Transverse colon (tissue), 4 donors: Measurements from ENCODE around the gene IPO4. TPM values are rescaled to one million over a fixed set of nuclear protein-coding genes. Genes with fewer than 3 reads are reported as not detected.
"Not testable (repeated sequence)": the region's sequence is repeated elsewhere in the genome, so short reads cannot be mapped to it uniquely, and the experiment has no call there.

Experiments used
- DNase-seq: peaks from one replicate; pipeline ENCODE4 v3.0.0-alpha.2; 2019
- H3K27ac ChIP-seq, 4 donors: fragments of 200-600 bp; sonication (generic); 2 replicates each; pipeline ENCODE4 v1.5.1; 2016 to 2018; ENCODE audit warnings: inconsistent platforms in 4 of 4
- H3K27me3 ChIP-seq: fragments of 200-600 bp; sonication (generic); 2 replicates; pipeline ENCODE4 v1.5.1; 2017; ENCODE audit warnings: inconsistent platforms
- H3K36me3 ChIP-seq, 4 donors: fragments of 200-600 bp; sonication (generic); 2 replicates each; pipeline ENCODE4 v1.5.1; 2017 to 2019; ENCODE audit warnings: inconsistent platforms in 4 of 4
- H3K4me1 ChIP-seq, 4 donors: fragments of 200-600 bp; sonication (generic); 2 replicates each; pipeline ENCODE4 v1.5.1; 2017 to 2020; ENCODE audit warnings: inconsistent platforms in 4 of 4
- H3K4me3 ChIP-seq, 4 donors: fragments of 200-600 bp; sonication (generic); 1 replicate in 1 of 4; 2 replicates in 3 of 4; pipeline versions ENCODE4 v1.5.1 to v1.6.1; 2017 to 2019; ENCODE audit warnings: inconsistent platforms in 4 of 4
- H3K9me3 ChIP-seq, 2 donors: fragments of 200-600 bp; sonication (generic); 2 replicates each; pipeline ENCODE4 v1.5.1; 2017 to 2019; ENCODE audit warnings: inconsistent platforms in 2 of 2
- CTCF ChIP-seq, 5 experiments: fragments of 200-600 bp in 3 of 5; fragments of 450-650 bp in 2 of 5; sonication (generic) in 3 of 5; IDR thresholded peaks; 1 replicate in 2 of 5; 2 replicates in 3 of 5; pipeline ENCODE4 v1.5.1; 2016 to 2017; ENCODE audit warnings: antibody characterized with exemption in 5 of 5, inconsistent platforms in 3 of 5, mild to moderate bottlenecking in 2 of 5, moderate library complexity in 1 of 5
- EP300 ChIP-seq: sonication (generic); formaldehyde crosslinking; IDR thresholded peaks from one replicate; pipeline ENCODE4 v1.6.1; 2017; ENCODE audit warnings: antibody characterized with exemption, low read depth
- POLR2A ChIP-seq: fragments of 450-650 bp; IDR thresholded peaks from one replicate; pipeline ENCODE4 v1.6.1; 2016; ENCODE audit warnings: antibody characterized with exemption, mild to moderate bottlenecking, moderate library complexity
- POLR2AphosphoS5 ChIP-seq, 3 donors: sonication (generic); formaldehyde crosslinking; IDR thresholded peaks; one replicate each; pipeline ENCODE4 v1.6.1; 2016; ENCODE audit warnings: antibody characterized with exemption in 3 of 3
- WGBS, 2 donors: methylation state at CpG; one replicate each; pipeline ENCODE4 v1.1.5; 2018; ENCODE audit warnings: low coverage in 1 of 2; 5-methylcytosine and 5-hydroxymethylcytosine counted together
- in situ Hi-C, 4 donors: fragments of 200-750 bp; cut with MboI; loops; one replicate each; pipeline versions ENCODE4 v1.15.0 to v1.15.1; 2017; ENCODE audit warnings: low sequenced_read_pairs in 3 of 4, low pct_ligation_motif_present in 1 of 4, low pct_unique_long_range_greater_than_20kb in 1 of 4
- intact Hi-C: fragments of 100-400 bp; cut with DNase I; formaldehyde crosslinking; loops from one replicate; pipeline ENCODE4 v1.15.1; 2023; ENCODE audit warnings: low total_unique reads
- total RNA-seq, 4 donors: library from RNA; depleted of rRNA; stranded (reverse); fragments of >200 nt; gene quantifications; one replicate each; pipeline ENCODE4 v1.1.0, GENCODE V29; 2016

IPO4 gene
- total RNA-seq, 4 donors from 2014 or later = 10.0 to 60.5 (median 37.3) TPM

DNA sequence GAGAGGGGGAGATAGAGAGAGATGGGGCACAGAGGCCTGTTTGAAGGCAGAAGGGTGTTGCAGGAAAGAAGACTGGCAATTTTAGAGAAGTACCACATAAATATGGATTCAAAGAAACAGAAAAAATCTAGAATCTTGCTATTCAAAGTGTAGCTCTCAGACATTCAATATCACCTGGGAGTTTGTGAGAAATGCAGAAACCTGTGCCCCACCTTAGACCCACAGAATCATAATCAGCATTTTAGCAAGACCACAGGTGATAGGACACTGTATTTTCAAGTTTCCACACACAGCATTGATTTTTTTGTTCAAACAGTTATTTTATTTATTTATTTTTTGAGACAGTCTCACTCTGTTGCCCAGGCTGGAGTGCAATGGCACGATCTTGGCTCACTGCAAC, 40.3 kb upstream of the IPO4 start:
- in situ Hi-C loops = loop anchor here in 3 of 4 donors (25.0 kb wide), 1 partner anchor 208 kb away; the partner anchor contains the start of genes CBLN3 (in 3 of the 3), KHNYN (in 3 of the 3) and SDR39U1 (in 3 of the 3)
- TF ChIP-seq POLR2A (no peak), POLR2AphosphoS5 (IDR thresholded peaks at IDR 0.05) (no peak), EP300 (no peak), CTCF (IDR thresholded peaks at IDR 0.05) (no peak)
- no peak for DNase-seq
- H3K4me1 ChIP-seq = peaks cover 14 to 23% (median 20%) of the 10 kb centered on the region in 4 donors
- intact Hi-C loops = no loop called here
- 18 to 43% methylated on average over 1 of the region's 1 CpG for WGBS, 2 donors
- no peaks in the 10 kb centered on the region for H3K27me3 ChIP-seq
- no peaks in the 10 kb centered on the region for H3K9me3 ChIP-seq
- no peak overlapping the region for H3K27ac ChIP-seq
- no peak overlapping the region for H3K4me3 ChIP-seq
- H3K36me3 ChIP-seq = peaks cover 0 to 7% (median 0%) of the 10 kb centered on the region in 4 donors

DNA sequence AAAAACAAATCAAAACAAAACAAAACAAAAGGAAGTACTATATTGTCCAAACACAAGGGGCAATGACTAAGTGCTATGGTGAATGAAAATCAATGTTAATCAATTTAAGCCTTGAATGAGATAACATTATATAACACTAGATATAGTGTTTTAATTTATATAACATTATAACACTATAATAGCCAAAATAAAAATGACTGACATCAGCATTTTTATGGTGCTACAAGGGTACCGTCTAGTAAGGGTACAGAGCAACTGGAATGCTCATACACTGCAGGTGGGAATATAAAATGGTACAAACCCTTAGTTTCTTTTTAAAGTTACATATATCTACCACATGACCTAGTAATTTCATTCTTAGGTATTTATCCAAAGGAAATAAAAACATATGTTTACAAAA, 37.9 kb upstream of the IPO4 start:
- H3K4me3 ChIP-seq = no peak overlapping the region
- WGBS, 2 donors = 67 to 80% methylated on average over 1 of the region's 1 CpG
- TF ChIP-seq POLR2A (no peak), EP300 (no peak), POLR2AphosphoS5 (IDR thresholded peaks at IDR 0.05) (no peak), CTCF (IDR thresholded peaks at IDR 0.05) (no peak)
- DNase-seq = no peak
- peaks cover 8 to 10% (median 10%) of the 10 kb centered on the region in 4 donors for H3K4me1 ChIP-seq
- peaks cover 0 to 7% (median 0%) of the 10 kb centered on the region in 4 donors for H3K36me3 ChIP-seq
- H3K27me3 ChIP-seq = no peaks in the 10 kb centered on the region
- in situ Hi-C loops = loop anchor here in 3 of 4 donors (25.0 kb wide), 1 partner anchor 211 kb away; the partner anchor contains the start of genes CBLN3 (in 3 of the 3), KHNYN (in 3 of the 3) and SDR39U1 (in 3 of the 3)
- H3K9me3 ChIP-seq = no peaks in the 10 kb centered on the region
- H3K27ac ChIP-seq = no peak overlapping the region
- intact Hi-C loops = no loop called here

GRCh38 chr14:24224618-24225071, 36.0 kb upstream of the IPO4 start:
- Histone ChIP-seq H3K4me3 (no peak overlapping the region), H3K27me3 (no peaks in the 10 kb centered on the region), H3K27ac (no peak overlapping the region), H3K36me3 (peaks cover 0 to 7% (median 0%) of the 10 kb centered on the region in 4 donors), H3K4me1 (no peaks in the 10 kb centered on the region), H3K9me3 (no peaks in the 10 kb centered on the region)
- WGBS, 2 donors = 84 to 94% methylated on average over 2 to 7 of the region's 7 CpGs
- in situ Hi-C loops = loop anchor here in 3 of 4 donors (25.0 kb wide), 1 partner anchor 213 kb away; the partner anchor contains the start of genes CBLN3 (in 3 of the 3), KHNYN (in 3 of the 3) and SDR39U1 (in 3 of the 3)
- DNase-seq = no peak
- TF ChIP-seq POLR2A (no peak), POLR2AphosphoS5 (IDR thresholded peaks at IDR 0.05) (no peak), CTCF (IDR thresholded peaks at IDR 0.05) (no peak), EP300 (no peak)
- intact Hi-C loops = no loop called here

- H3K27ac ChIP-seq, H3K4me1 ChIP-seq, H3K27me3 ChIP-seq, H3K9me3 ChIP-seq, DNase-seq, H3K36me3 ChIP-seq, in situ Hi-C loops, intact Hi-C loops, H3K4me3 ChIP-seq: not testable (repeated sequence)
- 90 to 97% methylated on average over 1 to 4 of the region's 4 CpGs for WGBS, 2 donors
These were observed 34.4 kb upstream of the IPO4 start for GRCh38 chr14:24222987-24223386.

- Histone ChIP-seq H3K4me1 (peaks cover 4 to 13% (median 5%) of the 10 kb centered on the region in 4 donors), H3K4me3 (no peak overlapping the region), H3K27ac (no peak overlapping the region), H3K9me3 (no peaks in the 10 kb centered on the region), H3K27me3 (no peaks in the 10 kb centered on the region), H3K36me3 (no peaks in the 10 kb centered on the region)
- DNase-seq = no peak
- intact Hi-C loops (no loop called here), in situ Hi-C loops (no loop called here)
- 61 to 63% methylated on average over 3 of the region's 3 CpGs for WGBS, 2 donors
- TF ChIP-seq CTCF (IDR thresholded peaks at IDR 0.05) = no peak
- TF ChIP-seq POLR2A = no peak
- no peak for TF ChIP-seq POLR2AphosphoS5 (IDR thresholded peaks at IDR 0.05)
- TF ChIP-seq EP300 = no peak
These were observed 30.9 kb upstream of the IPO4 start for GRCh38 chr14:24219521-24219920.
